ENCODE data around the gene ZNRD2.
A peak's percentile ranks its signal among the peaks of the same experiment; 100 is the strongest.

The ZNRD2 gene

GRCh38 chr11:65549096-65549495 lies 21.2 kb upstream of the ZNRD2 start:
- Histone ChIP-seq H3K27me3 (ENCODE audit: insufficient read depth, low read depth, severe bottlenecking) (no peaks in the 10 kb centered on the region), H3K36me3 (no peaks in the 10 kb centered on the region), H3K27ac (no peak overlapping the region), H3K9me3 (ENCODE audit: severe bottlenecking) (no peaks in the 10 kb centered on the region), H3K4me3 (ENCODE audit: low read depth, low read length) (no peak overlapping the region)
- DNase-seq = no peak
- TF ChIP-seq CTCF (IDR thresholded peaks at IDR 0.05; ENCODE audit: low read depth, low read length) = no peak

GRCh38 chr11:65551572-65552387 lies 18.5 kb upstream of the ZNRD2 start:
- Histone ChIP-seq H3K27me3 (ENCODE audit: insufficient read depth, low read depth, severe bottlenecking) (no peaks in the 10 kb centered on the region), H3K27ac (peak overlapping the region; percentile 51), H3K4me3 (ENCODE audit: low read depth, low read length) (no peak overlapping the region), H3K9me3 (ENCODE audit: severe bottlenecking) (no peaks in the 10 kb centered on the region), H3K36me3 (no peaks in the 10 kb centered on the region)
- peak; percentile 83 for DNase-seq
- peak; percentile 85 for TF ChIP-seq CTCF (IDR thresholded peaks at IDR 0.05; ENCODE audit: low read depth, low read length)

- no peak for TF ChIP-seq CTCF (IDR thresholded peaks at IDR 0.05; ENCODE audit: low read depth, low read length)
- no peaks in the 10 kb centered on the region for H3K9me3 ChIP-seq (ENCODE audit: severe bottlenecking)
- H3K36me3 ChIP-seq = no peaks in the 10 kb centered on the region
- no peak overlapping the region for H3K4me3 ChIP-seq (ENCODE audit: low read depth, low read length)
- peak; percentile 69 for DNase-seq
- H3K27me3 ChIP-seq (ENCODE audit: insufficient read depth, low read depth, severe bottlenecking) = no peaks in the 10 kb centered on the region
- H3K27ac ChIP-seq = peak overlapping the region; percentile 51
These were observed 17.8 kb upstream of the ZNRD2 start for GRCh38 chr11:65552388-65552951.

- Histone ChIP-seq H3K9me3 (ENCODE audit: severe bottlenecking) (no peaks in the 10 kb centered on the region), H3K27ac (no peak overlapping the region), H3K4me3 (ENCODE audit: low read depth, low read length) (no peak overlapping the region), H3K36me3 (no peaks in the 10 kb centered on the region), H3K27me3 (ENCODE audit: insufficient read depth, low read depth, severe bottlenecking) (no peaks in the 10 kb centered on the region)
- DNase-seq = no peak
- TF ChIP-seq CTCF (IDR thresholded peaks at IDR 0.05; ENCODE audit: low read depth, low read length) = no peak
These were observed 16.8 kb upstream of the ZNRD2 start for GRCh38 chr11:65553301-65554001.

- TF ChIP-seq CTCF (IDR thresholded peaks at IDR 0.05; ENCODE audit: low read depth, low read length) = no peak
- H3K4me3 ChIP-seq (ENCODE audit: low read depth, low read length) = no peak overlapping the region
These were observed 16.0 kb upstream of the ZNRD2 start for GRCh38 chr11:65554057-65554818.

More at GRCh38 chr11:65554057-65554818, 16.0 kb upstream of the ZNRD2 start:
- Histone ChIP-seq H3K9me3 (ENCODE audit: severe bottlenecking) (no peaks in the 10 kb centered on the region), H3K36me3 (no peaks in the 10 kb centered on the region), H3K27me3 (ENCODE audit: insufficient read depth, low read depth, severe bottlenecking) (no peaks in the 10 kb centered on the region), H3K27ac (no peak overlapping the region)
- no peak for DNase-seq
